Esophagus muscularis mucosa (tissue), 3 donors: ENCODE data around the gene HOXD4.

Source experiments
- POLR2AphosphoS5 ChIP-seq, 2 donors: sonication (generic); formaldehyde crosslinking; IDR thresholded peaks; one replicate each; pipeline ENCODE4 v1.6.1; 2017; ENCODE audit warnings: antibody characterized with exemption in 2 of 2
- TF ChIP-seq, protein P1 (sequence below), 3 experiments: fragments of 200-600 bp in 2 of 3; fragments of 450-650 bp in 1 of 3; sonication (generic) in 2 of 3; IDR thresholded peaks; one replicate each; pipeline ENCODE4 v1.5.1; 2017 to 2019; ENCODE audit warnings: antibody characterized with exemption in 3 of 3, mild to moderate bottlenecking in 2 of 3, moderate library complexity in 1 of 3

GRCh38 chr2:176105078-176105729, 46.1 kb upstream of the HOXD4 start:
- TF ChIP-seq, protein P1, sequence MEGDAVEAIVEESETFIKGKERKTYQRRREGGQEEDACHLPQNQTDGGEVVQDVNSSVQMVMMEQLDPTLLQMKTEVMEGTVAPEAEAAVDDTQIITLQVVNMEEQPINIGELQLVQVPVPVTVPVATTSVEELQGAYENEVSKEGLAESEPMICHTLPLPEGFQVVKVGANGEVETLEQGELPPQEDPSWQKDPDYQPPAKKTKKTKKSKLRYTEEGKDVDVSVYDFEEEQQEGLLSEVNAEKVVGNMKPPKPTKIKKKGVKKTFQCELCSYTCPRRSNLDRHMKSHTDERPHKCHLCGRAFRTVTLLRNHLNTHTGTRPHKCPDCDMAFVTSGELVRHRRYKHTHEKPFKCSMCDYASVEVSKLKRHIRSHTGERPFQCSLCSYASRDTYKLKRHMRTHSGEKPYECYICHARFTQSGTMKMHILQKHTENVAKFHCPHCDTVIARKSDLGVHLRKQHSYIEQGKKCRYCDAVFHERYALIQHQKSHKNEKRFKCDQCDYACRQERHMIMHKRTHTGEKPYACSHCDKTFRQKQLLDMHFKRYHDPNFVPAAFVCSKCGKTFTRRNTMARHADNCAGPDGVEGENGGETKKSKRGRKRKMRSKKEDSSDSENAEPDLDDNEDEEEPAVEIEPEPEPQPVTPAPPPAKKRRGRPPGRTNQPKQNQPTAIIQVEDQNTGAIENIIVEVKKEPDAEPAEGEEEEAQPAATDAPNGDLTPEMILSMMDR (IDR thresholded peaks at IDR 0.05), result no peak
- no peak for TF ChIP-seq POLR2AphosphoS5 (IDR thresholded peaks at IDR 0.05)
